Measurements from ENCODE around the gene TMEM222. TPM values are rescaled to one million over a fixed set of nuclear protein-coding genes. Genes with fewer than 3 reads are reported as not detected.

TMEM222 gene
- total RNA-seq, 1 experiment from 2014 or later = 57.4 TPM

DNA sequence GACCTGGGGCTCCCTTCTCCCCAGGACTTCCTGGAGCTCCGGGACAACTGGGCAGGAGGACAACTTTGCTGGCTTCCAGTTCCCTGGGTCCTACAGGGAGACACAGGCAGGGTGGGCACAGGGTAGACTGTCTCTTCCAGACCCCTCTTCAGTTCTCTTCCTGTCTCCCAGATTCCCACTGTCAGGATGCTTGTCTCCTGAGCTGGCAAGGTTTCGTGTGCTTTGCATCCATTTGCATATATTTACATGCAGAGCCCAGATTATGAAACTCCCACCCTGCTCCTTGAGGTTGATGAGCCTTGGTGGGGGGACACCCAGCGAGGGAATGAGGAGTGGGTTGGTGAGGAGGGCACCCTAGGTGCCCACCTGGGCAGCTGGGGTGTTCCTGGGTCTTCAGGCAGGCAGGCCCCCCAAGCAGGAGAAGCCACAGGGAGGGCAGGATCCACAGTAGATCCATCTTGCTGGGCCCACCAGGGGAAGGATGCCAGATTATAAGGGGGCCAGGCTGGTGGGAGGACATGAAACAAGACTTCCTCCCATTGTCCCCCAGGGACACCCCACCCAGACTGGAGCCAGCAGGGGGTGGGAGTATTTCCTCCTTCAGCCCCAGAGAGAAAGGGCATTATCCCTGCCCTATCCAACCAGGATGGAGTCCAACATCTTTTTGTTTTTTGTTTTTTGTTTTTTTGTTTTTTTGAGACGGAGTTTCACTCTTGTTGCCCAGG, 52.6 kb downstream of the TMEM222 start, which contains the start of gene FCN3:
TSS of gene FCN3 (minus strand) at position 463 of the 725 bp plus-strand sequence. CDS start at position 457, 6 bp downstream.
- Histone ChIP-seq H2AFZ (ENCODE audit: low read length) (no peak within 1 kb of the TSS), H3K4me2 (ENCODE audit: low read length) (no peak within 1 kb of the TSS), H3K27me3 (ENCODE audit: low read length) (no peaks in the 10 kb centered on the region), H3K9ac (ENCODE audit: low read length) (no peak within 1 kb of the TSS), H3K4me3 (ENCODE audit: low read length) (no peak within 1 kb of the TSS), H4K20me1 (ENCODE audit: low read length) (no peaks in the 10 kb centered on the region), H3F3A (ENCODE audit: low read length, unreplicated experiment) (no peaks in the 10 kb centered on the region), H3K9me2 (replicated peaks; ENCODE audit: low read length) (no peaks in the 10 kb centered on the region), H3K36me3 (ENCODE audit: low read depth, low read length) (no peaks in the 10 kb centered on the region), H3K79me2 (ENCODE audit: low read length) (no peaks in the 10 kb centered on the region), H3K27ac (ENCODE audit: low read length) (no peak within 1 kb of the TSS), H3K4me1 (ENCODE audit: insufficient read depth, low read length) (no peaks in the 10 kb centered on the region), H3K9me3 (ENCODE audit: low read length) (no peaks in the 10 kb centered on the region)
- ChIA-PET CTCF (no interaction called here), POLR2A (ENCODE audit: unreplicated experiment) (no interaction called here)
- intact Hi-C loops (cut with micrococcal nuclease) = no loop called here
- DNase-seq (no peak), ATAC-seq (no peak)
- no peak for TF ChIP-seq EZH2phosphoT487 (IDR thresholded peaks at IDR 0.05; ENCODE audit: borderline replicate concordance, low read length)
- no peak for TF ChIP-seq EZH2 (IDR thresholded peaks at IDR 0.05; ENCODE audit: low read length, unreplicated experiment)
- no peak for TF ChIP-seq CTCF (conservative IDR thresholded peaks at IDR 0.05; ENCODE audit: low read depth, low read length)
- BruUV-seq (replicated peaks) = no TSS peak

- H3K4me1 ChIP-seq (ENCODE audit: insufficient read depth, low read length) = no peaks in the 10 kb centered on the region
- H3F3A ChIP-seq (ENCODE audit: low read length, unreplicated experiment) = no peaks in the 10 kb centered on the region
- H3K4me2 ChIP-seq (ENCODE audit: low read length) = no peak overlapping the region
- no peaks in the 10 kb centered on the region for H4K20me1 ChIP-seq (ENCODE audit: low read length)
- TF ChIP-seq CTCF (conservative IDR thresholded peaks at IDR 0.05; ENCODE audit: low read depth, low read length) (no peak), EZH2 (IDR thresholded peaks at IDR 0.05; ENCODE audit: low read length, unreplicated experiment) (no peak), EZH2phosphoT487 (IDR thresholded peaks at IDR 0.05; ENCODE audit: borderline replicate concordance, low read length) (no peak)
- no peaks in the 10 kb centered on the region for H3K9me3 ChIP-seq (ENCODE audit: low read length)
- no peaks in the 10 kb centered on the region for H3K9me2 ChIP-seq (replicated peaks; ENCODE audit: low read length)
- H3K9ac ChIP-seq (ENCODE audit: low read length) = no peak overlapping the region
- H3K36me3 ChIP-seq (ENCODE audit: low read depth, low read length) = no peaks in the 10 kb centered on the region
- no peak overlapping the region for H3K27ac ChIP-seq (ENCODE audit: low read length)
- DNase-seq (no peak), ATAC-seq (no peak)
- CTCF ChIA-PET = no interaction called here
- BruUV-seq (replicated peaks) = no TSS peak
- H3K4me3 ChIP-seq (ENCODE audit: low read length) = no peak overlapping the region
- intact Hi-C loops (cut with micrococcal nuclease) = no loop called here
- H2AFZ ChIP-seq (ENCODE audit: low read length) = no peak overlapping the region
- POLR2A ChIA-PET (ENCODE audit: unreplicated experiment) = no interaction called here
- no peaks in the 10 kb centered on the region for H3K27me3 ChIP-seq (ENCODE audit: low read length)
- H3K79me2 ChIP-seq (ENCODE audit: low read length) = no peaks in the 10 kb centered on the region
Observed at GRCh38 chr1:27377760-27378495, 56.0 kb downstream of the TMEM222 start.

All from PC-3 (cell line).